H1 (cell line): ENCODE data around the gene DCP1A. TPM values are rescaled to one million over a fixed set of nuclear protein-coding genes. Genes with fewer than 3 reads are reported as not detected.

Source experiments
- CTCF ChIA-PET: fragments of 300-600 bp; sonication (Branson Sonifier 250); formaldehyde crosslinking; loops from one replicate; lab custom pipeline; 2021; ENCODE audit not compliant: partially characterized antibody; lab: Charles Lee
- POLR2A ChIA-PET: fragments of 300-600 bp; sonication (Branson Sonifier 250); formaldehyde crosslinking; loops from one replicate; lab custom pipeline; 2021; ENCODE audit warnings: inconsistent platforms; ENCODE audit not compliant: partially characterized antibody; lab: Charles Lee
- DNase-seq, 2 experiments: peaks; one replicate each; pipeline versions ENCODE4 v3.0.0 to v3.0.0-alpha.2; 2010 to 2022; ENCODE audit warnings: low spot score in 2 of 2, low read depth in 1 of 2, mixed read lengths in 1 of 2
- FAIRE-seq: peaks from 2 replicates; lab custom pipeline; 2011; peaks lifted over from hg19 to GRCh38; lab: Jason Lieb, UNC
- H2AFZ ChIP-seq: 2 replicates; pipeline ENCODE4 v1.8.1; 2012; ENCODE audit warnings: low read length, inconsistent platforms
- H2AK5ac ChIP-seq: 2 replicates; pipeline ENCODE4 v1.6.1; 2013; ENCODE audit warnings: low read depth, low read length
- H2BK120ac ChIP-seq: replicated peaks from 2 replicates; pipeline ENCODE3; 2013; ENCODE audit warnings: low read depth, low read length, inconsistent platforms
- H2BK12ac ChIP-seq: 2 replicates; pipeline ENCODE4 v1.6.1; 2013; ENCODE audit warnings: low read depth, low read length
- H2BK15ac ChIP-seq: 2 replicates; pipeline ENCODE4 v1.6.1; 2013; ENCODE audit warnings: low read length
- H2BK20ac ChIP-seq: 2 replicates; pipeline ENCODE4 v1.6.1; 2013; ENCODE audit warnings: low read length
- H2BK5ac ChIP-seq: 2 replicates; pipeline ENCODE4 v1.6.1; 2013; ENCODE audit warnings: low read depth, low read length
- H3K14ac ChIP-seq: 2 replicates; pipeline ENCODE4 v1.6.1; 2013; ENCODE audit warnings: inconsistent platforms; ENCODE audit not compliant: insufficient read length
- H3K18ac ChIP-seq: 2 replicates; pipeline ENCODE4 v1.6.1; 2013; ENCODE audit warnings: low read length; ENCODE audit errors: extremely low read depth
- H3K23ac ChIP-seq: 2 replicates; pipeline ENCODE4 v1.6.1; 2013; ENCODE audit warnings: inconsistent platforms; ENCODE audit not compliant: insufficient read length
- H3K23me2 ChIP-seq: 2 replicates; pipeline ENCODE4 v1.6.1; 2013; ENCODE audit warnings: low read depth, low read length
- H3K27ac ChIP-seq: 2 replicates; pipeline ENCODE4 v1.6.1; 2011; ENCODE audit warnings: low read depth, low read length, inconsistent platforms
- H3K27me3 ChIP-seq, 4 experiments: replicated peaks in 1 of 4; 1 replicate in 1 of 4; 2 replicates in 3 of 4; pipeline versions ENCODE4 v1.6.1 to v1.8.1; 2011 to 2013; ENCODE audit warnings: low read length in 3 of 4, mild to moderate bottlenecking in 3 of 4, inconsistent platforms in 2 of 4, mixed read lengths in 2 of 4, moderate library complexity in 1 of 4; ENCODE audit not compliant: control insufficient read depth in 3 of 4, insufficient read depth in 3 of 4; ENCODE audit errors: extremely low read depth in 1 of 4
- H3K36me3 ChIP-seq, 4 experiments: 2 replicates each; pipeline versions ENCODE4 v1.6.1 to v1.8.1; 2011 to 2013; ENCODE audit warnings: mild to moderate bottlenecking in 4 of 4, low read length in 3 of 4, moderate library complexity in 2 of 4, control low read depth in 1 of 4, inconsistent platforms in 1 of 4; ENCODE audit not compliant: insufficient read depth in 4 of 4, control insufficient read depth in 2 of 4
- H3K4ac ChIP-seq: replicated peaks from 2 replicates; pipeline ENCODE3; 2013; ENCODE audit warnings: low read length, low read depth, mixed read lengths, inconsistent platforms; ENCODE audit not compliant: insufficient read length
- H3K4me1 ChIP-seq, 4 experiments: replicated peaks in 1 of 4; 1 replicate in 1 of 4; 2 replicates in 3 of 4; pipeline versions ENCODE4 v1.6.1 to v1.8.1; 2011 to 2013; ENCODE audit warnings: low read length in 3 of 4, inconsistent platforms in 2 of 4, mixed read lengths in 1 of 4; ENCODE audit not compliant: insufficient read depth in 4 of 4, control insufficient read depth in 3 of 4
- H3K4me2 ChIP-seq, 2 experiments: 2 replicates each; pipeline versions ENCODE4 v1.6.1 to v1.8.1; 2011 to 2013; ENCODE audit warnings: low read depth in 2 of 2, low read length in 2 of 2, control low read depth in 1 of 2, inconsistent platforms in 1 of 2, mild to moderate bottlenecking in 1 of 2; ENCODE audit not compliant: insufficient read depth in 1 of 2
- H3K4me3 ChIP-seq, 4 experiments: fragments of 200-600, 300-600 bp in 1 of 4; sonication (generic), shearing (Covaris generic), sonication (Bioruptor Twin) in 1 of 4; 2 replicates each; pipeline versions ENCODE4 v1.5.1 to v1.8.1; 2011 to 2016; ENCODE audit warnings: low read length in 4 of 4, low read depth in 3 of 4, control low read depth in 2 of 4, inconsistent platforms in 2 of 4, mild to moderate bottlenecking in 2 of 4, mixed read lengths in 1 of 4, moderate library complexity in 1 of 4; ENCODE audit not compliant: insufficient read depth in 2 of 4; ENCODE audit errors: extremely low read depth in 1 of 4
- H3K56ac ChIP-seq: replicated peaks from 2 replicates; pipeline ENCODE3; 2013; ENCODE audit warnings: low read depth, mild to moderate bottlenecking, mixed read lengths, low read length, inconsistent platforms; ENCODE audit not compliant: insufficient read length
- H3K79me1 ChIP-seq: 2 replicates; pipeline ENCODE4 v1.6.1; 2013; ENCODE audit warnings: low read depth, low read length, control low read depth
- H3K79me2 ChIP-seq, 2 experiments: 2 replicates each; pipeline versions ENCODE4 v1.6.1 to v1.8.1; 2012 to 2013; ENCODE audit warnings: low read length in 2 of 2, mild to moderate bottlenecking in 2 of 2, inconsistent platforms in 1 of 2; ENCODE audit not compliant: insufficient read depth in 2 of 2, control insufficient read depth in 1 of 2
- H3K9ac ChIP-seq, 4 experiments: replicated peaks in 1 of 4; 1 replicate in 1 of 4; 2 replicates in 3 of 4; pipeline versions ENCODE4 v1.6.1 to v1.8.1; 2011 to 2013; ENCODE audit warnings: low read depth in 3 of 4, low read length in 3 of 4, control low read depth in 2 of 4, mild to moderate bottlenecking in 2 of 4, moderate library complexity in 2 of 4, inconsistent platforms in 1 of 4; ENCODE audit errors: extremely low read depth in 1 of 4
- H3K9me3 ChIP-seq, 2 experiments: 2 replicates each; pipeline versions ENCODE4 v1.6.1 to v1.8.1; 2012 to 2013; ENCODE audit warnings: mild to moderate bottlenecking in 2 of 2, moderate library complexity in 2 of 2, control low read depth in 1 of 2, inconsistent platforms in 1 of 2, low read depth in 1 of 2, low read length in 1 of 2, mixed read lengths in 1 of 2; ENCODE audit not compliant: insufficient read depth in 2 of 2
- H4K20me1 ChIP-seq, 2 experiments: replicated peaks in 1 of 2; 2 replicates each; pipeline versions ENCODE3 to v1.8.1; 2011 to 2013; ENCODE audit warnings: inconsistent platforms in 2 of 2, low read length in 2 of 2, mild to moderate bottlenecking in 1 of 2; ENCODE audit not compliant: insufficient read depth in 2 of 2, control insufficient read depth in 1 of 2
- H4K5ac ChIP-seq: 2 replicates; pipeline ENCODE4 v1.6.1; 2013; ENCODE audit warnings: low read length, low read depth, mixed read lengths, inconsistent platforms; ENCODE audit not compliant: insufficient read length
- H4K8ac ChIP-seq: 2 replicates; pipeline ENCODE4 v1.8.0; 2013; ENCODE audit warnings: mild to moderate bottlenecking, moderate library complexity, low read length, inconsistent platforms; ENCODE audit not compliant: insufficient read depth; ENCODE audit errors: extremely low read depth
- H4K91ac ChIP-seq: replicated peaks from 2 replicates; pipeline ENCODE3; 2013; ENCODE audit warnings: low read length, mixed read lengths, inconsistent platforms; ENCODE audit not compliant: insufficient read length
- ASH2L ChIP-seq: fragments of 200-600, 300-600 bp; sonication (generic); IDR thresholded peaks from one replicate; pipeline ENCODE4 v1.7.1; 2017; ENCODE audit warnings: low read length
- BACH1 ChIP-seq: IDR thresholded peaks from 2 replicates; pipeline ENCODE4 v1.6.1; 2012; ENCODE audit warnings: low read length, improper control_type of control experiment
- BCL11A ChIP-seq, 2 experiments: IDR thresholded peaks; one replicate each; pipeline ENCODE4 v1.6.1; 2011; ENCODE audit warnings: low read depth in 2 of 2, low read length in 2 of 2, mild to moderate bottlenecking in 2 of 2
- CTBP2 ChIP-seq: IDR thresholded peaks from 2 replicates; pipeline ENCODE4 v1.7.0; 2011; ENCODE audit warnings: borderline replicate concordance, mild to moderate bottlenecking, moderate library complexity, mixed read lengths, low read length; ENCODE audit not compliant: insufficient read depth, insufficient read length
- E2F6 ChIP-seq: IDR thresholded peaks from 2 replicates; pipeline ENCODE4 v1.6.1; 2012; ENCODE audit warnings: inconsistent platforms
- SP1 ChIP-seq: IDR thresholded peaks from 2 replicates; pipeline ENCODE4 v1.6.1; 2011; ENCODE audit warnings: low read depth, low read length
- WGBS, 2 experiments: shearing (Covaris generic) in 1 of 2; methylation state at CpG; one replicate each; pipeline versions ENCODE4 v1.1.6 to v1.1.7; 2013 to 2015; ENCODE audit warnings: low lambda C conversion rate in 2 of 2, mixed read lengths in 2 of 2, inconsistent platforms in 1 of 2, low coverage in 1 of 2, missing lambda C conversion rate in 1 of 2; ENCODE audit not compliant: insufficient replicate concordance in 2 of 2, insufficient coverage in 1 of 2, insufficient read length in 1 of 2; ENCODE audit errors: extremely low coverage in 1 of 2, missing lambda C conversion rate in 1 of 2; 5-methylcytosine and 5-hydroxymethylcytosine counted together
- polyA plus RNA-seq, 7 experiments: library from polyadenylated mRNA; depleted of rRNA in 3 of 7; stranded (reverse) in 5 of 7; unstranded in 2 of 7; fragments of >200 nt in 5 of 7; fragments of 200-250 nt in 2 of 7; gene quantifications; 1 replicate in 5 of 7; 2 replicates in 1 of 7; 4 replicates in 1 of 7; pipeline versions ENCODE4 v1.2.1 to v1.2.3, GENCODE V29; 2011 to 2013; ENCODE audit warnings: missing spikeins in 2 of 7, mixed read lengths in 2 of 7
- total RNA-seq: library from RNA; stranded (reverse); fragmentation: NEBNext Ultra II Directional; extraction: Animal tissue kit (Norgen Biotek cat#: 25700); gene quantifications from 2 replicates; pipeline ENCODE4 v1.2.1, GENCODE V29; 2021

Gene DCP1A
- total and polyA plus RNA-seq, 2 of the 8 experiments (the other 6 are each of a cell fraction or from before 2014, with no cell fraction given) = 13.2 to 15.9 TPM

- Histone ChIP-seq H3K23ac (no peak overlapping the region), H4K91ac (no peak overlapping the region), H2AFZ (no peak overlapping the region), H3K56ac (no peak overlapping the region), H3K4me3 (no peak overlapping the region), H3K9me3 (no peaks in the 10 kb centered on the region), H3K36me3 (peaks cover 62 to 91% (median 86%) of the 10 kb centered on the region in 4 experiments), H3K23me2 (no peaks in the 10 kb centered on the region), H3K79me1 (peaks cover 11% of the 10 kb centered on the region), H3K18ac (no peak overlapping the region), H3K4ac (no peak overlapping the region), H2AK5ac (no peak overlapping the region), H4K20me1 (peaks cover 20 to 53% of the 10 kb centered on the region in 2 experiments), H2BK120ac (no peak overlapping the region), H2BK5ac (no peak overlapping the region), H3K79me2 (peaks cover 0 to 11% of the 10 kb centered on the region in 2 experiments; a peak in 1 of 4 replicates), H2BK15ac (no peak overlapping the region), H3K4me1 (peaks cover 0 to 7% (median 3%) of the 10 kb centered on the region in 4 experiments; a peak in 3 of 7 replicates), H4K8ac (no peak overlapping the region), H2BK12ac (no peak overlapping the region), H3K14ac (no peak overlapping the region), H4K5ac (no peak overlapping the region), H2BK20ac (no peak overlapping the region), H3K4me2 (no peak overlapping the region), H3K27me3 (no peaks in the 10 kb centered on the region), H3K9ac (no peak overlapping the region), H3K27ac (no peak overlapping the region; the same call in 1 of the 2 replicates)
- WGBS, 2 experiments = 84% methylated on average over 15 of the region's 15 CpGs; no CpG with 5 or more reads in 1 of the 2 experiments
- TF ChIP-seq E2F6 = no peak
- no peak for TF ChIP-seq CTBP2
- TF ChIP-seq BACH1 = no peak
- no peak for TF ChIP-seq ASH2L
- TF ChIP-seq SP1 = no peak
- TF ChIP-seq BCL11A (IDR thresholded peaks at IDR 0.05; ENCODE audit: low read depth in 2 of 2, low read length in 2 of 2) = no peak
- CTCF ChIA-PET = interaction anchor here (1.2 to 9.0 kb wide), 4 partner anchors 9 to 62 kb away, joined by 3 to 68 read pairs (median 4); no protein-coding TSS in a partner anchor
- FAIRE-seq (no peak), DNase-seq (no peak)
- POLR2A ChIA-PET = interaction anchor here (1.0 to 28.5 kb wide), 5 partner anchors 10 to 16 kb away, joined by 4 to 449 read pairs (median 7); partner anchors contain the start of gene TKT
Measured at GRCh38 chr3:53234130-53234840, 113.1 kb downstream of the DCP1A start.
